Measurements from ENCODE around the gene SMAD1. TPM values are rescaled to one million over a fixed set of nuclear protein-coding genes. Genes with fewer than 3 reads are reported as not detected.

SMAD1 gene
- total and polyA plus RNA-seq, 2 of the 4 experiments (the other 2 are of a cell fraction) = 11.6 to 17.6 TPM

- whole genome bisulfite sequencing, 2 experiments (ENCODE audit: extremely low coverage in 2 of 2, insufficient read length in 1 of 2) = no CpG with 5 or more reads among the region's 1 CpG
- no peak for DNase-seq
- Histone ChIP-seq H3K23ac (ENCODE audit: low read depth, low read length) (no peak overlapping the region), H4K5ac (ENCODE audit: low read depth, low read length) (no peak overlapping the region), H3K9ac (ENCODE audit: low read depth, low read length) (no peak overlapping the region), H2BK5ac (ENCODE audit: low read depth, low read length, poor library complexity, severe bottlenecking) (no peak overlapping the region), H3K4me1 (ENCODE audit: control insufficient read depth, insufficient read depth, low read length) (peaks cover 9% of the 10 kb centered on the region), H2BK20ac (ENCODE audit: low read depth, low read length) (no peak overlapping the region; the same call in 1 of the 2 replicates), H3K4ac (ENCODE audit: low read depth, low read length) (no peak overlapping the region), H2BK120ac (ENCODE audit: low read depth, low read length) (no peak overlapping the region), H2AFZ (replicated peaks; ENCODE audit: low read length, poor library complexity) (no peak overlapping the region), H3K79me1 (ENCODE audit: low read depth in 1 of 2, low read length in 2 of 2) (peaks cover 3 to 4% of the 10 kb centered on the region in 2 experiments; a peak in 2 of 4 replicates), H3K27ac (ENCODE audit: insufficient read depth, low read length) (no peak overlapping the region), H2AK5ac (ENCODE audit: low read depth, low read length) (no peak overlapping the region), H2BK15ac (ENCODE audit: low read depth, low read length) (no peak overlapping the region), H3K56ac (ENCODE audit: extremely low read depth, insufficient read depth, low read length) (no peak overlapping the region), H3K36me3 (ENCODE audit: control insufficient read depth, insufficient read depth, low read length) (peaks cover 7% of the 10 kb centered on the region), H2AK9ac (replicated peaks; ENCODE audit: low read depth, low read length, poor library complexity) (no peak overlapping the region), H3K4me2 (ENCODE audit: low read depth, low read length) (no peak overlapping the region), H4K91ac (ENCODE audit: insufficient read depth, low read depth, low read length) (no peak overlapping the region), H3K9me3 (ENCODE audit: control insufficient read depth, insufficient read depth, low read length) (no peaks in the 10 kb centered on the region), H3K27me3 (ENCODE audit: control insufficient read depth, insufficient read depth, low read length) (no peaks in the 10 kb centered on the region), H3K9me1 (ENCODE audit: insufficient read depth, low read length) (peaks cover 4% of the 10 kb centered on the region; the same call in 1 of the 2 replicates), H3K4me3 (ENCODE audit: insufficient read depth, low read depth, low read length) (no peak overlapping the region), H4K20me1 (ENCODE audit: insufficient read depth, low read length) (no peaks in the 10 kb centered on the region), H3K14ac (replicated peaks; ENCODE audit: low read depth, low read length) (no peak overlapping the region), H4K8ac (ENCODE audit: low read depth in 2 of 2, low read length in 2 of 2) (no peak overlapping the region), H3K18ac (ENCODE audit: low read depth, low read length) (no peak overlapping the region)
- intact Hi-C loops (cut with micrococcal nuclease) = no loop called here
- ATAC-seq (ENCODE audit: low read depth) = no peak
- in situ Hi-C loops (cut with MboI; ENCODE audit: low sequenced_read_pairs) = no loop called here
- dilution Hi-C loops (cut with HindIII; ENCODE audit: low sequenced_read_pairs, unreplicated experiment) = no loop called here
- ChIA-PET POLR2A (ENCODE audit: unreplicated experiment) (no interaction called here), CTCF (interaction anchor here (1.2 kb wide), 2 partner anchors 12 to 19 kb away, joined by 3 to 4 read pairs; no protein-coding TSS in a partner anchor)
- BruUV-seq (replicated peaks) = no TSS peak
- TF ChIP-seq POLR2A (IDR thresholded peaks at IDR 0.05; ENCODE audit: low read depth, low read length) = no peak
- TF ChIP-seq SMC3 (IDR thresholded peaks at IDR 0.05; ENCODE audit: low read depth, low read length) = no peak
- TF ChIP-seq USF2 (IDR thresholded peaks at IDR 0.05; ENCODE audit: low read depth, low read length) = no peak
- no peak for TF ChIP-seq BHLHE40 (IDR thresholded peaks at IDR 0.05; ENCODE audit: low read depth, low read length)
- no peak for TF ChIP-seq RFX5 (IDR thresholded peaks at IDR 0.05; ENCODE audit: low read depth, low read length)
- TF ChIP-seq CTCF (conservative IDR thresholded peaks at IDR 0.05; ENCODE audit: low read depth, low read length) = no peak
- TF ChIP-seq CHD1 (IDR thresholded peaks at IDR 0.05; ENCODE audit: low read depth, low read length) = no peak
- TF ChIP-seq, protein P1, sequence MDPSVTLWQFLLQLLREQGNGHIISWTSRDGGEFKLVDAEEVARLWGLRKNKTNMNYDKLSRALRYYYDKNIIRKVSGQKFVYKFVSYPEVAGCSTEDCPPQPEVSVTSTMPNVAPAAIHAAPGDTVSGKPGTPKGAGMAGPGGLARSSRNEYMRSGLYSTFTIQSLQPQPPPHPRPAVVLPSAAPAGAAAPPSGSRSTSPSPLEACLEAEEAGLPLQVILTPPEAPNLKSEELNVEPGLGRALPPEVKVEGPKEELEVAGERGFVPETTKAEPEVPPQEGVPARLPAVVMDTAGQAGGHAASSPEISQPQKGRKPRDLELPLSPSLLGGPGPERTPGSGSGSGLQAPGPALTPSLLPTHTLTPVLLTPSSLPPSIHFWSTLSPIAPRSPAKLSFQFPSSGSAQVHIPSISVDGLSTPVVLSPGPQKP (IDR thresholded peaks at IDR 0.05; ENCODE audit: borderline replicate concordance, low read depth, low read length) = no peak
- TF ChIP-seq CEBPB (IDR thresholded peaks at IDR 0.05; ENCODE audit: low read depth, low read length) = no peak
- no peak for TF ChIP-seq NFE2L2 (IDR thresholded peaks at IDR 0.05; ENCODE audit: low read depth, low read length)
- no peak for TF ChIP-seq FOS (IDR thresholded peaks at IDR 0.05; ENCODE audit: low read depth, low read length)
These were observed 56.9 kb downstream of the SMAD1 start for GRCh38 chr4:145538596-145538995.
